GM19240 (cell line): ENCODE results near the gene HBG2.
"Not testable (repeated sequence)": the region's sequence is repeated elsewhere in the genome, so short reads cannot be mapped to it uniquely, and the experiment has no call there.

Source experiments
- DNase-seq: peaks from one replicate; pipeline ENCODE4 v3.0.0; 2011; ENCODE audit warnings: low spot score; ENCODE audit not compliant: insufficient read length

Gene HBG2

DNA sequence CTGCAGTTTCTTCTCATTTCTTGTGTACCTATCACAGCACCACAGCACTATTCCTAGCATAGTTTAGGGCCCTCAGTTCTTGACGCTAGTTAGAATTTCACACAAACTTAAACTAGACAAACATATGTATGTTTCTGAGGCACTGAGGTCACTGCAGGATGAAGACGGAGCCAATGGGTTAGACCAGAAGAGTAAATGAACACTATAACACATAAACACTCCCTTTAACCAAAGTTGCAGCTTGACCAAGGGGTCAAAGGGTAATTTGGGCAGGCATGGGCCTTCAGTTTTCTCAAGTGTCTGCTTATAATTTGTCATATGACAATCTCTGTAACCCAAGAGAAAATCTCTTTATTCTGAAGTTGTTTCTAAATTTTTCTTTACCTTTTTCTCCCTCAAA is 28.0 kb upstream of the HBG2 start:
- DNase-seq, result no peak

DNA sequence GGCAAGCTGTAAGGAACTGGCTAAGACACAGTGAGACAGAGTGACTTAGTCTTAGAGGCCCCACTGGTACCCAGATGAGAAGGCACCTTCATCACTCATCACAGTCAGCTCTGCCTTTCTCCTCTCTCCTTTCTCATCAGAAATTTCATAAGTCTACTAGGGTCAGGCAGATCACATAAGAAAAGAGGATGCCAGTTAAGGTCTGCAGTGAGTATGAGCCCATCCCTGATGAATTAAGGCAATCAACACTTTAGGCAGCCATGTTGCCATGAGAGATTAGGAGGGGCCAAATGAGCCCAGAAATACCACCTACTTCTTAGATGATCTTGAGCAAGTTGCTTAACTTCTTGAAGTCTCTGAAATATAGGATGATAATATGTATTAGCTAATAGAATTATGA is 27.0 kb upstream of the HBG2 start:
- no peak for DNase-seq

DNA sequence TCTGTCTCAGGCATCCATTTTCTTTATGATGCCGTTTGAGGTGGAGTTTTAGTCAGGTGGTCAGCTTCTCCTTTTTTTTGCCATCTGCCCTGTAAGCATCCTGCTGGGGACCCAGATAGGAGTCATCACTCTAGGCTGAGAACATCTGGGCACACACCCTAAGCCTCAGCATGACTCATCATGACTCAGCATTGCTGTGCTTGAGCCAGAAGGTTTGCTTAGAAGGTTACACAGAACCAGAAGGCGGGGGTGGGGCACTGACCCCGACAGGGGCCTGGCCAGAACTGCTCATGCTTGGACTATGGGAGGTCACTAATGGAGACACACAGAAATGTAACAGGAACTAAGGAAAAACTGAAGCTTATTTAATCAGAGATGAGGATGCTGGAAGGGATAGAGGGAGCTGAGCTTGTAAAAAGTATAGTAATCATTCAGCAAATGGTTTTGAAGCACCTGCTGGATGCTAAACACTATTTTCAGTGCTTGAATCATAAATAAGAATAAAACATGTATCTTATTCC is 26.1 kb upstream of the HBG2 start:
- DNase-seq, result peak; percentile 33

DNA sequence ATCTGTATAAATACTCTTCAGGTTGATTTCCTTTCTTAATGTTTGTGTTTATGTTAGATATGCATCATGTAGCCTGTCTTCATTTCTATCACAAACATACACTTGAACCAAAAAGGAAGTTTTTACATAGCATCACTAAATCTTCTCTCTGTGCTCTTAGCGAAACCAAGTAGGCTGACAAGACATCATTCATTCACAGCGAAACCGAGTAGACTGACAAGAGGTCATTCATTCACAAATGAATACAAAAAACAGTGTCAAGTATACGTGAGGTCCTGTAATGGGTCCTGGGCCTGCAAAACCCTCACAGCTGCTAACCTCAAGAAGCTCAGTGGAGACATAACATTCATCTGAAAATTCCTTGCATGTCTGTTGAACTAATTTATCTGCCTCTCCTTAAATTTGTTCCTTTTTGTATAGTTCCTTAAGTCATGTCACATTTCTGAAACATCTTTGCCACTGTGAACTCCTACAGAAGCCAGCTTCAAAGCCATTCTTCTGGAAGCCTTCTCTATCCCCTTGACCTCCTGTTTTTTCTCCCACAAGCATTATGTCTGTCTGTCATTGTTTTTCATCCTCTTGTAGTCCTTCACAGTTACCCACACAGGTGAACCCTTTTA is 25.0 kb upstream of the HBG2 start:
- no peak for DNase-seq

DNA sequence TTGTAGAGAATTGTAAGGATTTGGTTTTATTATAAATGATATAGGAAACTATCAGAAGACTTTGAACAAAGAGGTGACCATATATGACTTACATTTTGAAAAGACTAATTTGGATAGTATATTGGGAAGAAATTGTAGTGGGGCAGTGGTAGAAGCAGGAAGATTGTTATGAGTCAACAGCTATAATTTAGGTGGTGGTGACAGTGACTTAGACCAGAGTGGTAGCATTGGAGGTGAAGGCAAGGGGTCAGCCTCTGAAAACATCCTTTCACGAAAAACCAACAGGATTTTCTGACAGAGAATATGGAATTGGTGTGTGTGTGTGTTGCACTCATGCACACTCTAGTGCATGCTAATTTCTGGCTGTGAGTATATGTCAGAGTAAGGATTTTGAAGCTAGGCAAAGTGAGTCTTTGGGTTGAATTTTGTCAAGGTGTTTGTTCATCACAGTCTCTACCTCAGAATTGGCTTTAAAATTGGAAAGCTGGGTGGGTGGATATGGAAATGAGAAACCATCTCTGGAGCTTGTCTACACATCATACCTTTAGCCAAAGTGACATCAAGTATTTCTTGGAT is 23.3 kb upstream of the HBG2 start:
- no peak for DNase-seq

DNA sequence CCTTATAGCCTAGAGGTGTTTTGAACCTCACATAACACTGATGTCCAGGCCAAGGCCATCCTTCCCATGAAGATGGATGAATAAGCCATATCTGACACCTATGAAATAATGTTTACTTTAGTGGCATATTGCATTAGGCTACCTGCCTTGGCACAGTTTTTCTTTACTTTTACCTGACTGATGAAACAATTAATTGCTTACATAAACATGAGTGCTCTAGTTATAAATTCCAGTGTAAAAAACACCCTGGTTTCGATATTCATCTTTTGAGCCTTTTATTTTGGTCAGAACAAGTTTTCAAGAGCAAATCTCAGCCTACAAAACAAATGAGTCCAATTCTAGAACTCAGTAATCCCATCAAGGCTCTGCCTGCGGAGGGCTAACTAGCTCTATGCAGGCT is 22.1 kb upstream of the HBG2 start:
- no peak for DNase-seq

DNA sequence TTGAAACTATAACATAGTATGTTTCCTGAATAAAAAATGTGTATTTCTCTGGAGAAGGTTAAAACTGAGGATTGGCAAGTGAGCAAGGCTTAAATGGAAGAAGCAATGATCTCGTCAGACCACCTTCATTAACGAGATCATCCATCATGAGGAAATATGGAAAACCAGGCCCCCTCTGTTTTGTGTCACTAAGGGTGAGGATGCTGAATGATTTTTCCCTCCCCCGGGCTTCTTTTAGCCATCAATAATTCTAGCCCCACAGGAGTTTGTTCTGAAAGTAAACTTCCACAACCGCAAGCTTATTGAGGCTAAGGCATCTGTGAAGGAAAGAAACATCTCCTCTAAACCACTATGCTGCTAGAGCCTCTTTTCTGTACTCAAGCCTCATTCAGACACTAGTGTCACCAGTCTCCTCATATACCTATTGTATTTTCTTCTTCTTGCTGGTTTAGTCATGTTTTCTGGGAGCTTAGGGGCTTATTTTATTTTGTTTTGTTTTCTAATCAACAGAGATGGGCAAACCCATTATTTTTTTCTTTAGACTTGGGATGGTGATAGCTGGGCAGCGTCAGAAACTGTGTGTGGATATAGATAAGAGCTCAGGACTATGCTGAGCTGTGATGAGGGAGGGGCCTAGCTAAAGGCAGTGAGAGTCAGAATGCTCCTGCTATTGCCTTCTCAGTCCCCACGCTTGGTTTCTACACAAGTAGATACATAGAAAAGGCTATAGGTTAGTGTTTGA is 21.0 kb upstream of the HBG2 start:
- no peak for DNase-seq

DNA sequence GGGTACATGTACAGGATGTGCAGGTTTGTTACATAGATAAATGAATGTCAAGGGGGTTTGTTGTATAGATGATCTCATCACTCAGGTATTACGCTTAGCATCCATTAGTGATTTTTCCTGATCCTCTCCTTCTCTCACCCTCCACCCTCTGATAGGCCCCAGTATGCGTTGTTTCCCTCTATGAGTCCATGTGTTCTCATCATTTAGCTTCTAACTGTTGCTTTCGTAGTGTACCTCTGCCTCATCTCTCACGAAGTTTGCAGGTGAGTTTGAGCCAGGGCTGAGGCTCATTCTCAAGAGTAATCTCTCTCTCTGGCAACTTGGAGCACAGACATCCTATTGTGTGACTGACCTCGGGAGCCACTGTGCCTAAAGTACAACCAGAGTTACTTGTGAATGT is 19.8 kb upstream of the HBG2 start:
- DNase-seq, result no peak

DNA sequence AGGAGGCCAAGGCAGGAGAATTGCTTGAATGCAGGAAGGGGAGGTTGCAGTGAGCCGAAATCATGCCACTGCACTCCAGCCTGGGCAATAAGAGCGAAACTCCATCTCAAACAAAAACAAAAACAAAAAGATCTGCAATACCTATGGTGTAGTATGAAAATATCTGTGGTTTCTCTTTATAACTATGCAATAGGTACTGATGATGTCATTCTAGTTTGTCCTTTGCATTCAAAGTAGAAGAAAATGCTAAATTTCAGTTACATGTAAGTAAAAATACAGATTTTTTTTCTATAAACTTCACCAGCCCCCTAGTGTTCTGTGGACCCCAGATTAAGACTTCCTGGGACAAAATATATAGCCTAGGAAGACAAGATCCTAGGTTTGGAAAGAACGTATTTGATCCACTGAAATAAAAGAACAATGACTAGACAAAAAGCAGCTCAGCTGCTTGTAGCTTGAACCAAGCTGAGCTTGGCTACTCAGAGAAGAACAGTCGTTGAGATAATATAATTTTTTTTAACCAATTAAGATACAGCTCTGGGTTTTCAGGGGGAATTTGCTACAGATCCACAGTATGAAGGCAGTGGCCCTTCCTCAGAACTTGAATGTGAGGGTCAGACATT is 17.9 kb upstream of the HBG2 start:
- no peak for DNase-seq

DNA sequence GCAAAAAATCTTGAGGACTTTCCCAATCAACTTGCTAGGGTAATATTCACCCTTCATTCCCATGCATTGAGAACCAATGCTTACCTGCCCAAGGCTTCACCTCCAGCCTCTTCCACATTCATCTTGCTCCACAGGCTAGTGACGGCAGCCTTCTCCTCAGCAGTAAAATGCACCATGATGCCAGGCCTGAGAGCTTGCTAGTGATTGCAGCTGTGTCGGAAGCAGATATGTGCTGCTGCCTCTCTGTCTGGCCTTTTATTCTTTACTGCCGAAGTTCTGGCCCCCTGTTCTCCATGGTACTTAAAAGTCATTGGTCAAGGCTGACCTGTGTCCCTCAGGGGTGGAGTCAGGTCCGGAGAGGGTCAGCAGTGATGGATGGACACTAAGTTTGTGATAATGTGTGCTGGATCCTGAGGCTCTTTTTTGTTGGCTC is 15.2 kb upstream of the HBG2 start, which contains the start of gene HBE1:
HBE1 (minus strand) TSS at position 231 of the 433 bp plus-strand sequence; CDS start at position 176, 55 bp downstream.
- DNase-seq, result no peak

DNA sequence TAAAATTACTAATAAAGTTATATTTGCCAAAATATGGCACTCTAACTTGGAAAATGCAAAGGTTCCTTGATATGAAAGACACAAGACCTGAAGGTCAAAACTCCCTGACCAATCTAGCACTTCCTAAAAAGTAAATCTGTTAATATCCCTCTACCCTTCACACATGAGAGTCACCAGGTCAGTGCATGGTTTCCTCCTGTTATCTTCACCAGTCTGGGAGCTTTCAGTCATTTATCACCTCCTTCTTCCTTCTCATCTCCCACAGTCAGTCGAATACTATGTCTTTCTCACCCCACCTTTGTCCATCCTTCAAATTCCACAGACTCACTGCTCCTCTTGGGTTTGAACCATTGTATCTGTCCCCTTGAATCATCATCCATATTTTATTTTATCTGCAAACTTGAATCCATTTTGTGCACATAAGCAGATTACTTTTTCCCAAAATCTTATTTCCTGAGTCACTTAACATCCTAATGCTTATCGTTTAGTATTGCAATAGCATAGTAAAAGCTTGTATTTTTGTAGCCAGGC is 12.5 kb upstream of the HBG2 start:
- no peak for DNase-seq

DNA sequence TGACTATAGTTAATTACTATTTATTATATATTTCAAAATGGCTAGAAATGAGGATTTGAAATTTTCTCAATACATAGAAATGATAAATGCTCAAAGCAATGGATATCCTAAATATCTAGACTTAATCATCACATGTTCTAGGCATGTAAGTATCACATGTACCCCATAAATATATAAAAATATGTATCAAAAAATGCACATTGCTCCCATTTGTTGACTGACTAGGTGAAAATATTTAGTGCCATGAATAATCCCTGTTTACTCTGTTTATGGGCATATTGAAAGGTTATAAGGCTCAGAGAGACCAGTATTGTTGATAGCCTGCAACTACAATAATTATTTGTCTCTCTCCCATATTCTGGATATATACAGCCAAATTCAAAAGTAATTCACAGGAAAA is 12.0 kb upstream of the HBG2 start:
- DNase-seq, result no peak

DNA sequence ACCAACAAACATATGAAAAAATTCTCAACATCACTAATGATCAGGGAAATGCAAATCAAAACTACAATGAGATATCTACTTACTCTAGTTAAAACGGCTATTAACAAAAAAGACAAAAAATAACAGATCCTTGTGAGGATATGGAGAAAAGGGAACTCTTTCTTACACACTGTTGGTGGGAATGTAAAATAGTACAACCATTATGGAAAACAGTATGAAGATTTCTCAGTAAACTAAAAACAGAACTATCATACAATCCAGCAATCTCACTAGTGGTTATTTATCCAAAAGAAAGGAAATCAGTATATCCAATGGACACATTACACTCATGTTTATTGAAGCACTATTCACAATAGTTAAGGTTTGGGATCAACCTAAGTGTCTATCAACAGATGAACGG is 11.3 kb upstream of the HBG2 start:
- DNase-seq, result no peak

DNA sequence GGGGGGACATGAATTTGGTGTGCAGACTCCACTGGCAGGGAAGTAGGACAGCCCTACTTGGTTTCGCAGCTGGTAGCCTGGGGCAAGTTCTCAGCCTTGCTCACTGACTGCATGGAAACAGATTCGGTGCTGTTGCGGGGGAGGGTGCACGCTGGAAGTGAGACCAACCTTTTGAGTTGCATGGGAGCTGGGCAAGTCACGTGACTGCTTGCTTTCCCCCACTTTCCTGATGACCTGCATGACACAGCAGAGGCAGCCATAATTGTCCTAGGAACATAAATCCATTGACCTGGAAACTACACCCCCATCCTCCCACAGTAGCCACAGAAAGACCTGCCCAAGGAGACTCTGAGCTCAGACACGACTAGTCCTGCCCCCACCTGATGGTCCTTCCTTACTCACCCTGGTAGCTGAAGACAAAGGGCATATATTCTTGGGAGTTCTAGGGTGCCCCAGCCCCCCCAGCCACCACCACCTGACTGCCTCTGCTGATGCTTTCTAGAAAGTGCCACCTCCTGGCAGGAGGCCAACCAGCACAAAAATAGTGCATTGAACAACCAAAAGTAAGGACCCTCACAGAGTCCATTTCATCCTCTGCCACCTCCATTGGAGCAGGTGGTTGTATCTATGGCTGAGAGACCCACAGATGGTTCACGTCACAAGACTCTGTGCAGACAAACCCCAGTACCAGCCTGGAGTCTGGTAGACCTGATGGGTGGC is 4.1 kb upstream of the HBG2 start:
- no peak for DNase-seq

DNA sequence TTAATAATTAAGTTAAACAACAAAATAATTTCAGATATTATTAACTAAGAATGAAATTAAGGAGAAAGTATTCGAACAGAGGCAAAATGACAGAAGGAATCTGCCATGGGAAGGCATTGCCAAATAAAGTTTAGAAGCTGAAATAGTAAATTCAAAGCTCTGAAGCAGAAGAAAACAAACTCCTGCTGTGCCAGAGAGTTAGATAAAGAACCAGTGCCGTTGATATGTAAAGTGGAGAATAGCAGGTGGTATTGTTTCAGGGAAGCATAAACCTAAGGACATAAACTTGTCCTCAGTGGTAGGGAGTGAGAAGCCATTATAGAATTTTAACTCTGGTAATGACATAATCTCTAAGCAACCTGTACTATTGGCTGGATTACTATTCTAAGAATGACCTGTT is 2.7 kb upstream of the HBG2 start:
- no peak for DNase-seq

DNA sequence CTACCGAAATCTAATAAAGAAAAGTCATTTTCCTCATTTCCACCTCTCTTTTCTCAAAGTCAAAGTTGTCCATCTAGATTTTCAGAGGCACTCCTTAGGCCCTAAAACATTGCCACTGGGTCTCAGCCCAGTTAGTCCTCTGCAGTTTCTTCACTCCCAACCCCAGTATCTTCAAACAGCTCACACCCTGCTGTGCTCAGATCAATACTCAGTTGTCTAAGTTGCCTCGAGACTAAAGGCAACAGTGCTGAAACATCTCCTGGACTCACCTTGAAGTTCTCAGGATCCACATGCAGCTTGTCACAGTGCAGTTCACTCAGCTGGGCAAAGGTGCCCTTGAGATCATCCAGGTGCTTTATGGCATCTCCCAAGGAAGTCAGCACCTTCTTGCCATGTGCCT is 558 bp downstream of the HBG2 start:
- DNase-seq, result not testable (repeated sequence)

DNA sequence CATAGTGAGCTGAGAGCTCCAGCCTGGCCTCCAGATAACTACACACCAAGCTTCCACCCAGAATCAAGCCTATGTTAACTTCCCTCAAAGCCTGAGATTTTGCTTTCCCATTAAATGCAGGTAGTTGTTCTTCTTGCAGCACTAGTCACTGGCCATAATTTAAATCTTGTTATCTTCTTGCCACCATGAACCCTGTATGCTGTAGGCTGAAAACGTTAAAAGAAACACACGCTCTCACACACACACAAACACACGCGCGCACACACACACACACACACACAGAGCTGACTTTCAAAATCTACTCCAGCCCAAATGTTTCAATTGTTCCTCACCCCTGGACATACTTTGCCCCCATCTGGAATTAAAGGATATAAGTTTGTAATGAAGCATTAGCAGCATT is 1.1 kb downstream of the HBG2 start:
- not testable (repeated sequence) for DNase-seq

DNA sequence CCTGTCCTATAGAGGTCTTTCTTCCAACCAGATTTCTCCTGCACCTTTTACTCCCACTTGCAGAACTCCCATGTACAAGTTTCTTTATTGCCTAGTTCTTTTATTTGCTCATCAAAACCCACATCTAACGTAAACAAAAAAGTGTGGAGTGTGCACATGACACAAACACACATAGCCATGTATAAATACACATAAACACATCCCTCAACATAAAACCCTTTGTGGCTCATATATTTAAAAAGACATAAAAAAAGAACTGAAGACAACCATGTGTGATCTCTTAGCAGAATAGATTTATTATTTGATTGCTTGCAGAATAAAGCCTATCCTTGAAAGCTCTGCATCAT is 1.7 kb downstream of the HBG2 start:
- no peak for DNase-seq

DNA sequence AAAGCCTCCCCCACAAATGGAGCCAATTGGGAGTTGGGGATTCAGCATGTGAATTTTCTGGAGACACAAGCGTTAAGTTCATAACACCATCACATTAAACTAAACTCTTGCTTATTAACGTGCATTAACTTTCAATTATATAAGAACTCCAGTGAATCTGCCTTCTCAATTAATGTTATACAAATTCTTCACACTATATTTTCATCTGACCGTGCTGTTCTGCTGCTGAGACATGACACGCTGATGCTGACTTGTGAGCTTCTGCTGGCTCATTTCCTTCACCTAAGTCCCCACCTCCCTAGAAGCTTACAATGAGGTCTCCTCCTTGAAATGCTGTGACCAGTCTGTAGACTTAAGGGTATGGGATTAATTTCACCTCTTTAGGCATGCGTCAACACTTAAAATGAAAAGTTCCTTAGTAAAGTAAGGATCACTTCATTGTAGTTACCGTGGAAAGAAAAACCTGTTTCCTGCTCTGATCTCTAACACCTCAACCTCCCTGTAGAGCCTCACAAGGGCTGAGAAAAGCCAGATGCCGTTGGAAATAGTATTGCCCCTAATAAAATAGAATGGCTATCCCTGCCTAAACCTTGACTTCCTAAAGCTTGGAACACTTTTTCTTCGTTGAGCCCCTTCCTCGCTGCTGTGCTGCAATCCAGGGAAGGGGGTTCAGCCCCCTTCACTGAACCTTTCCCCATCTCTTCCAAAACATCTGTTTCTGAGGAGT is 2.2 kb downstream of the HBG2 start:
- DNase-seq, result no peak

DNA sequence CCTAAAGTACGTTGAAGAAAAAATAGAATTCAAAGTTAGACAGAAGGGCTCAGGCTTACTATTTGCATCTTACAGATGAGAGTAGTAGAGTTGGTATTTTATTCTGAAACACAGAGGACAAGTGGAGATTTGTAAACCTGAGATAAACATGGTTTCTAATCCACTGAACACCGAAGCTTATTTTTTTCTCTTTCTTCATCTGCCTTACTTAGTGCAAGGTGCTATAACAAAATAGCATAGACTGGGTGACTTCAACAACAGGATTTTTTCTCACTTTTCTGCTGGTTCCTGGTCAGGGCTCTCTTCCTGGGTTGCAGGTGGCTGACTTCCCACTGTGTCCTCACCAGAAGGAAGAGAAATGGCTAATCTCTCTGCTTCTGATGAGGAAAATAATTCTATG is 2.8 kb downstream of the HBG2 start:
- no peak for DNase-seq
